ENCODE results near the gene DDX51.

DNA sequence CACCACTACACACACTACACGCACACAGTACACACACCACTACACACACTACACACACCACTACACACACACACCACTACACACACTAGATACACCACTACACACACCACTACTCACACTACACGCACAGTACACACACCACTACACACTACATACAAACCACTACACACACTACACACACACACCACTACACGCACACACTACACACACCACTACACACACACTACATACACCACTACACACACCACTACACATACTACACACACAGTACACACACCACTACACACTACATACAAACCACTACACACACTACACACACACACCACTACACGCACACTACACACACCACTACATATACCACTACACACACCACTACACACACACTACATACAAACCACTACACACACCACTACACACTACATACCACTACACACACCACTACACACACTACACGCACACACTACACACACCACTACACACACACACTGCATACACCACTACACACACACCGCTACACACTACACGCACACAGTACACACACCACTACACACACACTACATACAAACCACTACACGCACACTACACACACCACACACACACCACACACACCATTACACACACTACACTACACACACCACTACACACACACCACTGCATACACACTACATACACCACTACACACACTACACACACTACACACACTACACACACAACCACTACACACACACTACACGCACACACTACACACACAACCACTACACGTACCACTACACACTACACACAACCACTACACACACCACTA lies 11.9 kb upstream of the DDX51 start:
- TF ChIP-seq, protein P1, sequence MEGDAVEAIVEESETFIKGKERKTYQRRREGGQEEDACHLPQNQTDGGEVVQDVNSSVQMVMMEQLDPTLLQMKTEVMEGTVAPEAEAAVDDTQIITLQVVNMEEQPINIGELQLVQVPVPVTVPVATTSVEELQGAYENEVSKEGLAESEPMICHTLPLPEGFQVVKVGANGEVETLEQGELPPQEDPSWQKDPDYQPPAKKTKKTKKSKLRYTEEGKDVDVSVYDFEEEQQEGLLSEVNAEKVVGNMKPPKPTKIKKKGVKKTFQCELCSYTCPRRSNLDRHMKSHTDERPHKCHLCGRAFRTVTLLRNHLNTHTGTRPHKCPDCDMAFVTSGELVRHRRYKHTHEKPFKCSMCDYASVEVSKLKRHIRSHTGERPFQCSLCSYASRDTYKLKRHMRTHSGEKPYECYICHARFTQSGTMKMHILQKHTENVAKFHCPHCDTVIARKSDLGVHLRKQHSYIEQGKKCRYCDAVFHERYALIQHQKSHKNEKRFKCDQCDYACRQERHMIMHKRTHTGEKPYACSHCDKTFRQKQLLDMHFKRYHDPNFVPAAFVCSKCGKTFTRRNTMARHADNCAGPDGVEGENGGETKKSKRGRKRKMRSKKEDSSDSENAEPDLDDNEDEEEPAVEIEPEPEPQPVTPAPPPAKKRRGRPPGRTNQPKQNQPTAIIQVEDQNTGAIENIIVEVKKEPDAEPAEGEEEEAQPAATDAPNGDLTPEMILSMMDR (IDR thresholded peaks at IDR 0.05; ENCODE audit: low read depth, low read length, missing input control), result no peak
- TF ChIP-seq JUND (IDR thresholded peaks at IDR 0.05) (no peak), MAX (IDR thresholded peaks at IDR 0.05) (no peak), YY1 (IDR thresholded peaks at IDR 0.05) (no peak), RAD21 (IDR thresholded peaks at IDR 0.05) (no peak), SP1 (IDR thresholded peaks at IDR 0.05) (no peak), RXRA (IDR thresholded peaks at IDR 0.05) (no peak)

All from liver (tissue), 3 donors.